ENCODE results near the gene CEP162. TPM values are rescaled to one million over a fixed set of nuclear protein-coding genes. Genes with fewer than 3 reads are reported as not detected.
A peak's percentile ranks its signal among the peaks of the same experiment; 100 is the strongest.
"Not testable (repeated sequence)": the region's sequence is repeated elsewhere in the genome, so short reads cannot be mapped to it uniquely, and the experiment has no call there.

CEP162 gene
- polyA plus RNA-seq, 10 donors = 5.1 to 8.5 (median 7.1) TPM

DNA sequence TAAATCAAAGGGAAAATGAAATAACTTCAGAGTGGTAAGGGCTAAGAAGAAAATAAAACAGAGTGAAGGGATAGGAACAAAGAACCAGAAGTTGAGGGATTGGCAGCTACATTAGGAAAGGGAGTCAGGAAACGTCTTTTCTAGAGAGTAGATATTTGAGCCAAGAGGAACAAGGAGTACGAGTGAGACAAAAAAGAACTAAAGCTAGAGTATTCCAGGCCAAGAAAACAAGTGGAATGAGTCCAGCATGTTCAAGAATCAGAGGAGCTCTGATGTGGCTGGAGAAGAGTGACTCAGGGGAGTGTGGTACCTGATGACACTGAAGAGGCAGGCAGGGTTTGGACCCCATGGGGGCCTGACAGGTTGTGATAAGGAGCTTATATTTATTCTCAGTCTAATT is 66.3 kb downstream of the CEP162 start:
- DNase-seq = no peak

DNA sequence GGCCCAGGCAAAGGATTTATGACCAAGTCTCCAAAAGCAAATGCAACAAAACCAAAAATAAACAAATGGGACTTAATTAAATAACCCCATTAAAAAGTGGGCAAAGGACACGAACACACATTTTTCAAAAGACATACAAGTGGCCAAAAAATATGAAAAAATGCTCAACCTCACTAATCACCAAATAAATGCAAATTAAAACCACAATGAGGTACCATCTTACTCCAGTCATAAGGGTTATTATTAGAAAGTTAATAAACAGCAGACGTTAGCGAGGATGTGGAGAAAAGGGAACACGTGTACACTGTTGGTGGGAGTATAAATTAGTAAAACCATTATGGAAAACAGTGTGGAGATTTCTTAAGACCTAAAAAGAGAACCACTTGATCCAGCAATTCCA is 71.1 kb downstream of the CEP162 start:
- no peak for DNase-seq

DNA sequence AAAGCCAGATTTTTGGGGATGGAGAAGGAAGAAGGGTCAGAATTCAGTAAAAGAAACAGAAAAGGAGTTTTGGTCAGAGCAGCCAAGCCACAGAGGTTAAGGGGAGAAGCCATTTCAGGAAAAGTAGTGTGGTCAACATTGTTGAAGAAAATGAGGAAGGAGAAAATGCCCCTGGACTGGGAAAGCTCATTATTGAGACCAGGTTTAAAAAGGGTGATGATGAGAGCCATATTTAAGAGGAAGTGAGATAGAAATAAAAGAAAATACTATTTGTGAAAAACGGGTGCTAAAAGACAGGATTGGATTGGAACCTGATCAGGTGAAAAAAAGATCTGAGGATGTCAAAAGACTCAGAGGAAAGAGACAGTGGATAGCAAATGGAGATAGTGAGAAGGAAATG is 75.8 kb downstream of the CEP162 start:
- DNase-seq = no peak

DNA sequence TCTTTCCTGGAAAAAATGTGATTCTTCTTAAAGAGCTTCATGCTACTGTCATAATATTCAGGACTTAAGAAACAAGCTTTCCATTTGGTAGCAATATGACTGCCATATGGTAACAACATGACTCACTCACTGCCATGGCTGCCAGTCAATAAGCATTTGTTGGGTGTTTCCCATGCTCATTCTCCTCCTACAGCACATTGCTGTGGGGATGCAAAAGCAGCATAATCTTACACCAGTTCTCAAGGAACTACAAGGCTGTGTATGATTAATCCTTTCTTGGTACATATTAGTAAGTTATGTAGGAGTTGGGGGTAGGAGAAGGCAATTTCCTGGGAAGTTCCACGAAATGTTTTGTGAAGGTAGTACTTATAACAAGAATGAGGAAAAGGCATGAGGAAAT is 76.7 kb downstream of the CEP162 start:
- DNase-seq = peak in 2 of 3 donors; percentile 7 to 34

DNA sequence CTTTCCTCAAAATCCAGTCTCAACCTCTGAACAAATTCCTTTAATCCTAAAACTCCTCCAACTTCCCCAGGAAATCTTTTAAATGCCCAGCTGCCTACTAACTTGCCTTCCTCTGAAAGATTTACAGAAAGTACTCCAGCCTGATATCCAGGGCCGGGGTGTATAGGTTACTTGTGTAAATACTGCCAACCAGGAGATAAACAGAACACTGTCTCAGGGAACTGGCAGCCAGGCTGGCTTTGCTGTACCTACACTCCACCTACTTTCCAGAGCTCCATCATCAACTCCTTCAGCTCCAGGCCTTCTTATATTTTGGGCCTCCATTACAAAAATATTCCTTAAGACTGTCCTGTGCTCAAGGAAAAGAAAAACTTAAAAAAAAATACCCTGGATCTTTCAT is 85.9 kb downstream of the CEP162 start:
- DNase-seq = no peak

DNA sequence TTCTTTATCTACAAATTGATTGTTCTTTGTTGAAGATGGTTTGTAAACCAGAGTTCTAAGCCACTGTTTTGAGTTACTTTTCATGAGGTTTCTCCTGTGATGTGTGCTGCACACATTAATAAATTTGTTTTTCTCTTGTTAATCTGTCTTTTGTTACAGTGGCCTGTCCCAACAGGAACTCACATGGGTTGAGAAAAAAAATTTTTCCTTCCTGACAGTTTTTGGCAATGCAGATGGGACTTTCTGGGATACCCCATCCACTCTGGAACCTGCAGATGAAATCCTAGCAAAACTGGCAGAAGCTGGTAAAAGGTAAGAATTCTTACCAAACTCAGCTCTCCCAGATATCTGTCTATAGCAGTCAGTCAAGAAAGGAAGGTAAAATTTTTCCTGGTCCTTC is 88.1 kb downstream of the CEP162 start:
- no peak for DNase-seq

DNA sequence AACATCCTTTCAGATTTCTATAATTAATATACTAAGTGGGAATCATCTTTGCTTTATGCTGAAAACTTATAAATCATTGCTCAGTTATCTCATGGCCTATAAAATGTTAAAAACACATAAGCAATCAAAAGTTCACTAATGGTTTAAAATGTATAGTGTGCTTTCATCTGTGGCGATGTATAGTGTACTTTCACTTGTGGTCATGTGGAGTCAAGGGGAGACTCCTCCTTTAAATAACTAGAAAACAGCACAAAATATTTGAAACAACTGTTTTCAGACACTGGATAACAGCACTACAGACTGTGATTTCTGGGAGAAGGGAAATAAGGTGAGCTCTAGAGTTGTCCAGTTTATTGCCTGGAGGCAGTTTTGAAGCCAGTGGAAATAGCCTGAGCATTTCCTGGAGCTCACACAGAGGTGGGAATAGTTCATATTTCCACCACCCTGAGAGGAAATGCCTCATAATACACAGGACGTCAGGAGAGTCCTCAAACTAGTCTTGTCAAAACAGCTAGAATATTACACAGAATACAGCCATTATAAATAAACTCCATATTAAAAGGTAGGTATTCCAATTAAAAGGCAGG is 89.4 kb downstream of the CEP162 start:
- DNase-seq = no peak

DNA sequence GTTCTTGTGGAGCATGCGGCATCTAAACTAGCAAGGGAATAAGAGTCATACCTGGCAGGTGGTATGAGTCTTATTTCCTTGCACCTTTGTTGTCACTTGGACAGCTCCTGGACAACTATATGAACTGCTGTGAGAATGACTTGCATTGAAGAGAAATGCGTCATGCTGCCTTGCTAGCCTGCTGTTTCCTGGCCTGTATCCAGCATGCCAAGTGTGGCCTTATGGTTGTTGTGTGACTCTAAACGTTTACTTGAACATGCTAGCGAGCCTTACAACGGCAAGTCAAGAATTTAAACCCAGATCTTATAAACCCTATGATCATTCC is 90.4 kb downstream of the CEP162 start:
- DNase-seq = peak; percentile 21 to 45 (median 24)

DNA sequence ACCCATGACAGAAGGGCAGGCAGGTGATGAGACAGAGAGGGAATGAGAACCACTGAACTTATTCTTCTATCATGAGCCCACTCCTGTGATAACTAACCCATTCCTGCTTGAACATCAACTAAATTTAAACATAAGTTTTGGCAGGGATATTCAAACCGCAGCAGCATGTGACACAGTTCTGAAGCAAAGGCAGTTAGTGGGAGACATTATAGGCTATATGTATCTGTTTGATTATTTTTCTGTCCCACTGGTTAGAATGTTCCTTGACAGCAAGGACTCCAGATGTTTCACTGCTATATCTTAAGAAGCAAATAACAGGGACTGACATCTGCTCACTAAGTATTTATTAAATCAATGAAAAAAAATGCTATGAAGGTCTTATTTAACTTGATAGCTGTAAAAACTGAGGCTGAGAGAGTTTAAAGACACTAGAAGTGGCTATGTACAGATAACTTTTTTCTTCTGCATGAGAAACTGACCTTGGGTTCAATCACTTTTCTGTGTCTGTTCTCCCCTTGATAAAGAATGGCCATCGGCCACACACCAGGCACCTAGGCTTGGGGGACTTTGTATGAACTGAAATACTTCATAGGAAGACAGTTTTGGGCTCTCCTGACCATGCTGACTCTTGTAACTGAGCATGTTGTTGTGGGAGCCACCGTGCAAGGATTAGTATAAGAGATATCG is 90.9 kb downstream of the CEP162 start:
- DNase-seq = no peak

DNA sequence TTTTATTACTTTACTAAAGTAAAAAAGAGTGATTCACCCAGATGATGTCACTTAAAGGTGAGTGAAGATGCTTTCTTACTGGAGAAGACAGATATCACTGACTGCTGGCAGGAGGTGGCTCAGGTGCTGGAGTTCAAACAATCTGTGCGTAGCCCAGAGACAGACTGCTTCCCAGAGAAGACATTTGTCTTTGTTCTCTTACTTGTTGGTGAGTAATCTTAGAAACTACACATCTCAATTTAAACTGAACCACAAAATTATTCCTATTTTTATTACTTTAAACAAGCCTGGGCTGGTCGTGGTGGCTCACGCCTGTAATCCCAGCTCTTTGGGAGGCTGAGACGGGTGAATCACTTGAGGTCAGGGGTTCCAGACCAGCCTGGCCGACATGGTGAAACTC is 92.2 kb downstream of the CEP162 start:
- DNase-seq = no peak

DNA sequence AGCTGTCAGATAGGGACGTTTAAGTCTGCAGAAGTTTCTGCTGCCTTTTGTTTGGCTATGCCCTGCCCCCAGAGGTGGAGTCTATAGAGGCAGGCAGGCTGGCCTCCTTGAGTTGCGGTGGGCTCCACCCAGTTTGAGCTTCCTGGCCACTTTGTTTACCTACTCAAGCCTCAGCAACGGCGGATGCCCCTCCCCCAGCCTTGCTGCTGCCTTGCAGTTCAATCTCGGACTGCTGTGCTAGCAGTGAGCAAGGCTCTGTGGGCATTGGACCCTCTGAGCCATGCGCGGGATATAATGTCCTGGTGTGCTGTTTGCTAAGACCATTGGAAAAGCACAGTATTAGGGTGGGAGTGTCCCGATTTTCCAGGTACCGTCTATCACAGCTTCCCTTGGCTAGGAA is 94.1 kb downstream of the CEP162 start:
- DNase-seq = not testable (repeated sequence)

DNA sequence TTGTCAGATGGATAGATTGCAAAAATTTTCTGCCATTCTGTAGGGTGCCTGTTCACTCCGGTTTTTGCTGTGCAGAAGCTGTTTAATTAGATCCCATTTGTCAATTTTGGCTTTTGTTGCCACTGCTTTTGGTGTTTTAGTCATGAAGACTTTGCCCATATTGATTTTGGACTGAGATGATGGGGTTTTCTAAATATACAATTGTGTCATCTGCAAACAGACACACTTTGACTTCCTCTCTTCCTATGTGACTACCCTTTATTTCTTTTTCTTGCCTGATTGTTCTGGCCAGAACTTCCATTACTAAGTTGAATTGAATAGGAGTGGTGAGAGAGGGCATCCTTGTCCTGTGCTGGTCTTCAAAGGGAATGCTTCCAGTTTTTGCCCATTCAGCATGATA is 97.9 kb downstream of the CEP162 start:
- not testable (repeated sequence) for DNase-seq

DNA sequence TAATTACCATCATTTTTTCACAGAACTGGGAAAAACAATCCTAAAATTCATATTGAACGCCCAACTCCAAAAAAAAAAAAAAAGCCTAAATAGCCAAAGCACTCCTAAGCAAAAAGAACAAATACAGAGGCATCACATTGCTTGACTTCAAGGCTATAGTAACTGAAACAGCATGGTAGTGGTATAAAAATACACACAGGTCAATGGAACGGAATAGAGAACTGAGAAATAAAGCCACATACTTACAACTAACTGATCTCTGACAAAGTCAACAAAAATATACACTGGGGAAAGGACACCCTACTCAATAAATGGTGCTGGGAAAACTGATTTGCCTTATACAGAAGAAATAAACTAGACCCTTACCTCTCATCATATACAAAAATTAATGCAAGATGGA is 104.3 kb downstream of the CEP162 start:
- no peak for DNase-seq

DNA sequence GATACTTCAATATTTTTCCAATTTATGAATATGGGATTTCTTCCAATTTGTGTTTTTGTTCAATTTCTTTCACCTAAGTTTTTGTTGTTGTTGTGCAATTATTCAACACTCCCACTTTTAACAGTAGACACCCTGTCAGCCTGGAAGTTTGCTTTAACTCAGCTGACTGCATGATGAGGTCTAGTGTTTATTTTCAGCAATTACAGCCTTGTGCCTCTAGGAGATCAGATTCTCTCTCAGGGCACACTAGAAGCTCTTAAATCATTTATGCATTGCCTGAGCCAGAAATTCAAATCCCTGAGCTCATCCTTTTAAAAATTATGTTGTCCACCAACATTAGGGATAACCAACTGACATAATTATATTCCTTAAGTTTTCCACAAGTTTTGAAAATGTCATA is 108.2 kb downstream of the CEP162 start:
- DNase-seq = peak in 1 of 3 donors; percentile 5

DNA sequence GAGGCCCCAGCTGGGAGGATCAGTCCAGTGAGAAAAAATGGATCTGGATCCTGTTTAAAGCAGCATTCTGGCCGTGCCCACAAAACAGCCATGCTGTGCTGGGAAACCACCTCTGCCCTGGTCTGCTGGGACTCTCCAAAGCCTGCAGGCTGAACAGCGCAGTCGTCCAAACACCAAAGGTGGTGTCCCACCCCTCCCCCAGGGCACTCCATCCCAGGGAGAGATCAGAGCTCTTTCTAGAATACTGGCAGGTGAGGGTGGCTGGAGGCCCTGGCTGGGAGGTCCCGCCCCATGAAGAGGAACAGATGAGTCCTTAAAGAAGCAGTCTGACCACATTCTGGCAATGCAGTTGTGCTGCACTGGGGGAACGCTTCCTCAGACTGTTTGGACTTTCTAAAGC is 109.3 kb downstream of the CEP162 start:
- no peak for DNase-seq

DNA sequence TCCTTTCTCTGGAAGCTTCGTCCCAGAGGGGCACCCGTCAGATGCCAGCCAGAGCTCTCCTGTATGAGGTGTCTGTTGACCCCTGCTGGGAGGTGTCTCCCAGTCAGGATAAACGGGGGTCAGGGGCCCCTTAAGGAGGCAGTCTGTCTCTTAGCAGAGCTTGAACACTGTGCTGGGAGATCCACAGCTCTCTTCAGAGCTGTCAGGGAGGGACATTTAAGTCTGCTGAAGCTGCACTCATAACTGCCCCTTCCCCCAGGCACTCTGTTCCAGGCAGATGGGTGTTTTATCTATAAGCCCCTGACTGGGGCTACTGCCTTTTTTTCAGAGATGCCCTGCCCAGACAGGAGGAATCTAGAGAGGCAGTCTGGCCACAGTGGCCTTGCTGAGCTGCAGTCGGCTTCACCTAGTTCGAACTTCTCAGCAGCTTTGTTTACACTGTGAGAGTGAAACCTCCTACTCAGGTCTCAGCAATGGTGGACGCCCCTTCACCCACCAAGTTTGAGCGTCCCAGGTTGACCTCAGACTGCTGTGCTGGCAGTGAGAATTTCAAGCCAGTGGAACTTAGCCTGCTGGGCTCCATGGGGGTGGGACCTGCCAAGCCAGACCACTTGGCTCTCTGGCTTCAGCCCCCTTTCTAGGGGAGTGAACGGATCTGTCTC is 112.4 kb downstream of the CEP162 start:
- not testable (repeated sequence) for DNase-seq

DNA sequence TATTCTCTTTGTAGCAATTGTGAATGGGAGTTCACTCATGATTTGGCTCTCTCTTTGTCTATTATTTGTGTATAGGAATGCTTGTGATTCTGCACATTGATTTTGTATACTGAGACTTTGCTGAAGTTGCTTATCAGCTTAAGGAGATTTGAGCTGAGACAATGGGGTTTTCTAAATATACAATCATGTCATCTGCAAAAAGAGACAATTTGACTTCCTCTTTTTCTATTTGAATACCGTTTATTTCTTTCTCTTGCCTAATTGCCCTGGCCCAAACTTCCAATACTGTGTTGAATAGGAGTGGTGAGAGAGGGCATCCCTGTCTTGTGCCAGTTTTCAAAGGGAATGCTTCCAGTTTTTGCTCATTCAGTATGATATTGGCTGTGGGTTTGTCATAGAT is 116.1 kb downstream of the CEP162 start:
- not testable (repeated sequence) for DNase-seq

DNA sequence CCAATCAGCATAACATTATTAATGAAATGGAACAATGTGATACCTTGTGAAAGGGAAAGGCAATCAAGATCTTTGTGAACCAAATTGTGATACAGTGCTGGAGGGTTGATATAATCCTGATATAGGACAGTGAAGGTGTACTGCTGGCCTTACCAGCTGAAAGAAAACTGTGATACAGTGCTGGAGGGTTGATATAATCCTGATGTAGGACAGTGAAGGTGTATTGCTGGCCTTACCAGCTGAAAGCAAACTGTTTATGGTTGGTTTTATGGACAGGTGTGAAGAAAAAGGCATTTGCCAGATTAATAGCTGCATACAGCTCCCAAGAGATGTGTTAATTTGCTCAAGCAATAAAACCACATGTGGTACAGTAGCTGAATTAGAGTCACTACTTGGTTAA is 119.9 kb downstream of the CEP162 start:
- DNase-seq = no peak

DNA sequence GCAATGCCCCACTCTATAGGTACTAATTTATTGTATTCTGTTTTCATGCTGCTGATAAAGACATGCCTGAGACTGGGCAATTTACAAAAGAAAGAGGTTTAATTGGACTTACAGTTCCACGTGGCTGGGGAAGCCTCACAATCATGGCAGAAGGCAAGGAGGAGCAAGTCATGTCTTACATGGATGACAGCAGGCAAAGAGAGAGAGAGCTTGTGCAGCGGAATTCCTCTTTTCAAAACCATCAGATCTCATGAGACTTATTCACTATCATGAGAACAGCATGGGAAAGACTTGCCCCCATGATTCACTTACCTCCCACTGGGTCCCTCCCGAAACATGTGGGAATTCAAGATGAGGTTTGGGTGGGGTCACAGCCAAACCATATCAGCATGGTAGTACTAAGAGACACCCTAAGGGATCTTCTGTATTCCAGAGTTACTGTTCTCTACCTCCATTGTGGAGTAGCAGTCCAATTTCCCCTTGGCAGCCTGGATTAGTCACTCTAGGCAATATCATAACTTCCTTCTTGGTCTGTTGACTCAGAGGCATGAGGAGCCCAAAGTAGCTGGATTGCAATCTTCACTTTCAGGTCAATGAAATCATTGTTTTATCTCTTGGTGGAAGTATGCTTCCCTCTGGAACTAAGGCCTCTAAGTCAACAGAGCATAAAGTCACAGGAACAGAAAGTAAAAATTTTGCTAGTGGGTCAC is 122.1 kb downstream of the CEP162 start:
- DNase-seq = not testable (repeated sequence)

DNA sequence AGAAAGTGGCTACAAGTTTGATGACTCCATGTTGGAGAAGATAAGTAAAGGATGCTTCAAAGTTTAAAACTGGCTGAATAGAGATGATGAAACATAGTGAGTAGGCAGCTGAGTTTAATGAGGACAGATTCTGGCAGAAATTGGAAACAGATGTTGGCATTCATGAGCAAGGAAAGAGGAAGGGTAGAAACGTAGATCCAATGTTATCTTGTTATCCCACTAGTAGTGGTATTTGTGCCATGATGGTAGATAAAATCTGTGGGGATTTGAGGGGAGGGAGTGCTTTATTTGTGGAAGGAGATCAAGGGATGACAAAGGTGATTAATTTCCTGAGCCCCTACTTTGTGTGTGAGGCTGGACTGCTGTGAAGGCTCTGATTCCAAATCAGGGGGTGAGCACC is 124.4 kb downstream of the CEP162 start:
- DNase-seq = no peak

DNA sequence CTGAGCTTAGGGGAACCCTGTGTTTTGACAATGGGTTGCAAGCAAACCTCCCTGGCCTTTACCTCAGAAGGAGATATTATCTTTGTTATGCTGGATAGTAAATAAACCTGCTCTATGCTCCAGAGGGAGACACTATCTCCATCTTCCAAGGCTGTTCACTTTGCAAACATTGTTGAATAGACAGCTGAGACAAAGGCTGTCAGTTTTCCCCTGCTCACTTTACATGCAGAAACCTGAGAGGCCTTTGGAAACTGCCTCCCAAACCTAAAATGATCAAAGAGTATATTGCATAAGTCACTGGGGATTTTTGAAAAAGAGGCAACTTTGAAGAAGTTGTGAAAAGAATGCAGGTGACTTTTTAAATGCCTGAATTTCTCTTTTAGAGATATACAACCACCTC is 132.3 kb downstream of the CEP162 start:
- no peak for DNase-seq

DNA sequence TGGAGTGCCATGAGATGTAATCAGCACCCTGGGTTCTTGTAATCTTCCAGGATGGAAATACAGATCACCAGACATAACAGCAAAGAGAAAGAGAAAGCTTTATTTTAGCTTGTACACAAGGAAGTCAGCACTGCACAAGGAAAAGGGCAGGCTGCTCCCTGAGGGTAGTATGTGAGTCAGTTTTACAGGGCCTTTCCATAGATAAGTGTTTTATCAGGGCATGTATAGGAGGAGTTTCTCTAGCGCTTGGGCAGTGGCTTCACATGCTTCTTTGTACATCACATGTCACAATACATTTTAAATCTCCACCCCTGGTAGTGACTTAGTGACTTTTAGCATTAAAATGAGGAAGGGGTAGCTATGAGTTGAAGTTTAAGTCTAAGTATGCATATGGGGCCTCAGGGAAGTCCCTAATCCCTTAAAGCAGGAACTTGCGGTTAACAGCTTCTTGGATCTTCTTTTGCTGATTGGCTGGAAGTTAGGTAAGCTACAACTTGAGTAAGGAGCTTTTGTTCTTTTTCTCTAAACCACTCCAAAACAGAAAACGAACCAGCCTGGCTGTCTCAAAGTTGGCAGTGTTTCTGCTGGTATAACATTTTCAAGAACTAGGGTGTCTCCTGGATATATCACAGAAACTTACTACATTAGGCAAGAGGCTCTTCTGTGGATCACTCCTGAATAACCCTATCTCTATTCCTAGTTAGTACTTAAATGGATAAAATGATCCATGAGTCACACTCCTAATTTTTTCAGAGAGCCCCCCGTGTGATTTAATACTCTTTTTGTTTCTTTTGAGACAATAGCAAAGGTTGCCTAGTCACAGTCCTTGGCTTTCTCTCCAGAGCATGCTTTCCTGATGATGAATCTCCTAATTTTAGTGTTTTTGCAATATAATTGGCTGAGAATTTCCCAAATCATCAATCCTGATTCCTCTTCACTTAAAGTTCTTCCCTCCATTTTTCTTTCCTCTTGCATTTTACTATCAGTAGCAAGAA is 133.7 kb downstream of the CEP162 start:
- DNase-seq = no peak
